Stimulated activated CD8-positive, alpha-beta memory T cell treated with anti-CD3 and anti-CD28 coated beads, Interleukin-2, amount 100 ng/mL, for 48 hours (primary cell): ENCODE data around the gene OPN4.

Experiments used
- DNase-seq, 2 donors: peaks; one replicate each; pipeline ENCODE4 v3.0.0-alpha.2; 2020; ENCODE audit warnings: low read depth in 2 of 2

OPN4 gene

GRCh38 chr10:86699541-86699940 is 45.2 kb downstream of the OPN4 start:
- no peak for DNase-seq

DNA sequence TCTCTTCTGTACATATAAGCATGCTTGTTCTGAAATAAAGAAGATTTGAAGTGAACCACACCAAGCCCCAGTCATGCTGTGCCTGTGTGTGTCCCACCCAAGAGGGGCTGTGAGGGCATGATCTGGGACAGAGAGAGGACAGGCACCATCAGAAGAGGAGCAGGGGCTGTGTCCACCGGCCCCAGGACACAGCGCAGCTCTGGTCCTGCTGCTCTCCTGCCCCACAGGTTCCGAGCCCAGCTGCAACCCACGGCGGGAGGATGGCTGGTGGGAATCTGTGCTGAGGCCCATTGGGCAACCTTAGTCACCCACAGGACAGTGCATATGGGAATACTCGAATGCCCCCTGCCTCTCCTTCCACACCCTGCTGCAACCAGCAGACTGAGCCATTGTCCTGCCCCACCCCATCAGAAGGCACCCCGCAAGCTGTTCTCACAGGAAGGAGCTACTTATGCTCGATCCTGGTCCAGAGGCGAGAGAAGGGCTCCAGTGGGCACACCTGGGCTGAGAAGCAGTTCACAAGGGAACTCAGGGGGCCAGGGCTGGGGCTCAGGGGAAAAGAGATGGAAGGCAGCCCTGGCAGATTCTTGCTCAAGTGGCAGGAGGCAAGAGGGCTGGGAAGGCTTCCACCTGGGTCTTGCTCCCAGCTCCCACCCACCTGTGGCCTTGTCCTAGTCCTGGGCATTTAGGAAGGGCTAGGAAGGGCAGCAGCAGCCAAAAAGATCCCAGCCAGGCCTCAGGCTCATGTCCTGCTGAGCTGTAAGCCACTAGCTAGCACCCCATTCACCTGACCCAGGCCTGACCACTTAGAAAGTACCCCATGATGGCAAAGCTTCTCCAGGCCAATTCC is 45.9 kb downstream of the OPN4 start:
- DNase-seq: no peak

DNA sequence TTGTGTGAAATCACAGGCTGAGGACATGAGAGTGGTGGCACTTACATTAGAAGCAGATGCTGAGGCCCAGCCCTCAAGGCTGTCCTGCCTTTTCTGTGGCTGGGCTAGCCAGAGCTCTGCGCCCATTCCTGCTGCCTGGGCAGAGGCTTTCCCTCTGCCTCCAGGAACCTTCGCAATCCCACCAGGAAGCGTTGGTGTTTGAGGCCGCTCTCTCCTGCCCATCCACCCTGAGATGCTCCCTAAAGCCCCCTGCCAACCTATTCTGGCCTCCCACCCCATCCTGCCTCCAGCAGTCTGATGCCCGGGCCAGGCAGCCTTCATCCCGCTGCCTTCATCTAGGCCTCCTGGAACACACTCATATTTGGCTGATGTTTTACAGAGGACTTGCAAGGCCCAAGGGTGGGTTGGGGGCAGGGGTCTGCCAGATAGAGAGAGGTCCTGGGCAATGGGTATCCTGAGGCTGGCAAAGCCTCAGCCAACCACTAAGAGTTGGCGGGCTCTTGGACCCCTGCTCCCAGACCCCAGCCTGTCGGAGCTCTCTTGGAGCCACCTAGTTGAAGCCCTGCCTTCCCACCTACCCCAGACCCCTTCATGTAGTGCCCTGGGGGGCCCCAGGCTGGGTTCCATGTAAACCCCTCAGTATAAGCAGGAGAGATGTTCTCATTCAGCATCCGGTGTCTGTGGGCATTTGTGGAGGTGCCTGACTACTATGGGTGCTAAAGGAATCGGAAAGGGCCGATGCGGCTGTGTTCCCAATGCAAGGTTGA is 46.7 kb downstream of the OPN4 start:
- no peak for DNase-seq

DNA sequence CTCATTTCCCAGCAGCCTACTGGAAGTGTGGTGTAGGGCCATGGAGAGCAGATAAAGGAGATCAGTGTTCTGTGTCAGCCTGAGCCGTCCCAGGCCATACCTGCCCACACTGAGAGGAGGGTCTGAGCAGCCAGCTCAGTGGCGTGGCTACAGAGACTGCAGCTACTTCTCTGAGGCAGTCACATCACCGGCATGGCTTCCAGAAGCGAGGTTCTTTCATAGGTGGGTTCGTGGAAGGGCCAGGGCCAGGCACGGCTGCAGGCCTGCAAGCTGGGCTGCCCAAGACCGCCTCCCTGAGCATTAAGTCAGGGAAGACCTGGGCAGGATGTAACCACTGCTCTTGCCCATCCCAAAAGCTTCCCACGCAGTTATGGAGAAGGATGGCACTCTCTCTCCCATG is 48.8 kb downstream of the OPN4 start:
- DNase-seq: no peak

- DNase-seq: no peak
Observed at GRCh38 chr10:86705139-86705538, 50.8 kb downstream of the OPN4 start.

DNA sequence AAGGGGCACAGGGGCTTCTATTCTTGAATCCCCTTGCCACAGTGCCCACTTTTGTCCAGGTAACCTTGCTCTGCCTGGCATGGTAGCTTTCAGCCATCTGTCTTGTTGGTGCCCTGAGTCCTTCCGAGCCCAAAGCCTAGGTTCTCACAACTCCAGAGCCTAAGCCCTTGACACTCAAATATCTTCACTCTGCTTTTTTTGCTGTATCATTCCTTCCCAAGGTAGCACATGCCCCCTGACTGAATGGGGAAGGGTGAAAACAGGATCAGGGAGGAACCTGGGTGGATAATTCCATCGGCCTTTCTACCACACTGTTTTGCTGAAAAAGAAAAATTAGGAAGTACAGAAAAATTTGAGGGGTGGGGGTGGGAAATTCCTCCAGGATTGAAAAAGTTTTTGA is 51.6 kb downstream of the OPN4 start:
- no peak for DNase-seq

DNA sequence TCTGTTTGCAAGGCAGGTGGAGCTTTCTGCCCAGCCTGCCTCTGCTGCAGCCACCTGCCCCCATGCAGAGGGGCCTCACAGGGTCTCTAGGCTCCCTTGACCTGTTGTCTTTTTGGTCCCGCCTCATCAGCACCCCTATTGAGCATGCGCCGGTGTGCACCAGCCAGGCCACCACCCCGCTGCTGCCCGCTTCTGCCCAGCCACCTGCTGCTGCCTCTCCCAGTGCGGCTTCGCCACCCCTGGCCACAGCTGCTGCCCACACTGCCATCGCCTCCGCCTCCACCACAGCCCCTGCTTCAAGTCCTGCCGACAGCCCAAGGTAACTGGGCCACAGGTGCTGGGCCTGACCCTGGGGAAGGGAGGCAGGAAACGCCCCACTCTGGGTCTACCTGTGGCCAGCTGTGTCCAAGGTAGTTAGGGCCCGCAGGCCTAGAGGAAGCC is 52.1 kb downstream of the OPN4 start:
- DNase-seq: no peak

DNA sequence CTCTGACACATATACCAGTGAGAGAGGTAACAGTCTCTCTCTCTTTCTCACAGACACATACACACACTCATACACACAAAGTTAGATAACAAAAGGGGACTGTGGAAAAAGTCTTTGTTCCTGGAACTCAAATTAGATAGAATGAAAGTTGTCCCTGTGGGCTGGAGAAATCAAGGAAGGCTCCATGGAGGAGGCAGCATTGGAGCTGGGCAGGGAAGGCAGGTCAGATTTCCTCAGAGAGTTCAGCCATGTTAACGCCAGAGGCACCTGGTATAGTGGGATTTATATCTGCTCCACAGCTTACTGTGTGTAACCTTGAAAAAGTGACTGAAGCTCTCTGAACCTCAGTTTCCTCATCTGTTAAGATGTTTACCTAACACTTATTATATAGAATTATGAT is 52.6 kb downstream of the OPN4 start:
- no peak for DNase-seq

DNA sequence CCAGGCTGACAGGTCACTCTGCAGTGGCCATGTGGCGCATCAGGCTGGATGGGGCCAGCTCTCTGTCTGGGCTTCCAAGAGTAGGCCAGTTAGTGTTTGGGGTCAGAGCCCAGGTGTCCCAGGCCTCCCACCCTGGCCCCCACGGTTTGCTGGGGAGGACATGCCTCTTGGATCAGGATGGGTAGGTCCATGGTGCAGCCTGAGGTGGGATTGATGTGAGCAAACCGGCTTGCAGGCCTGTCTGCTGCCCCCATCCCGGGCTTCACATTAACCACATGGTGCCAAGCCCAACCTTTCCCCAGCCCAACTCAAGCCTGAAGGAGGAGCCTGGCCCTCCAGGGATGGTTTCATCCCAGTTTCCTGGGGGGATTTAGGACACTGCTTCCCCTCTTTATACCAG is 53.2 kb downstream of the OPN4 start:
- DNase-seq: no peak

DNA sequence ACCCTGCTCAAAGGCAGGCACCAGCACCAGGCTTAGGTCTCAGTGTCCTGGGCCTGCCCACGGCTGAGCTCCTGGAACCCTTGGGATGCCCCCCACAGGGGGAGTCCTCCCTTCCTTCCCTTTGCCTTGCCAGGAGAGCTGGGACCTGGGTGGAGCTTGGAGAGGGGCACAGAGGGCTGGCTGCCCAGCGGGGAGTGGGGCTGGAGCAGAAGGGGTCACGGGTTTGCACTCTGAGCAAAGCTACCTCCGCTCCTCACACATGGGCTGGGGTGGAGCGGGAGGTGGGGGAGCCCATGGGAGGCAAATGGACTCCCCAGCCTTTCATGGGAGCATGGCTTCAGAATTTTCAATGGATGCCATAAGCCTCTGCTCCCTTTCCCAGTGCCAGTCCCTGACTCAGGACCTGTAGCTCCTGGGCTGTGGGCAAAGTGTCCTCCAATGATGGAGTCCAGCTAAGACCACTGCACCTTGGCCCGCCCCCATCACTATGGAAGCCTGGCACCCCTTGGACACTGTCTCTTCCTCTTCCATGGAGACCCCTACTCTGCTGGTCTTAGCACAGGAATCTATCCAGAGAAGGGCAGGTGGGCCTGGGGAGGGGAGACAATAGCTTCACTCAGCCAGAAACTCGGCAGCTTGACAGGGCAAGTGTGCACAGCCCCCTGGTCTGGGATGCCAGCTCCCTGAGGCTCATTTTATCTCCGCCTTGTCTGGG is 53.9 kb downstream of the OPN4 start:
- DNase-seq: no peak

DNA sequence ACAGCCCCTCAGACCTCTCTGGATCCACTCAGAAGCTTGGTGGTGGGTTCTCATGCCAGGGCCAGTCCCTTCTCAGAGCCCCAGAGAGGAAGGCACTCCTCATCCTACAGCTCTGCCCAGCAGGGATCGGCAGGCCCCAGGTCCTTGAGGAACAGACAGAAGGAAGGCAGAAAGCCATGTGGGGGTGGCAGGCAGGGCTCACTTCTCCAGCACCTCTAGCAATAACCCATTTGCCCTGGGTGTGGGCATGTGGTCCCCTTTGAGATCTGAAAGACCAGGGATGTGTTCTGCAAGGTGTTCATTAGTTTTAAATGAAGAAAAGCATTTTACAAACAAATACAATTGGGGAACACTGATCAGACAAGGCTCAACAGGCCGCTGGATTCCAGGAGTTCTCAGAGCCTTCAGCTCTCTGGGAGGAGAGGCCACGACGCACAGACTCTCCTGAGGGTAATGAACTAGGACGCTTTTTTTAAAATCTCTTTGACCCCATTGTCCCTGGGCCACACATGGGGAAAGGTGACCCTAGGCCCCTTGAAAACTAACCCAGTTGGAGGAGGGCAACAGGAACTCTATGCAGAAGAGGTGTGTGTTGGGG is 54.5 kb downstream of the OPN4 start:
- no peak for DNase-seq

- DNase-seq: no peak
Observed at GRCh38 chr10:86709396-86710185, 55.2 kb downstream of the OPN4 start.

- DNase-seq: peak; percentile 72 to 75
Observed at GRCh38 chr10:86710987-86711512, 56.7 kb downstream of the OPN4 start.

DNA sequence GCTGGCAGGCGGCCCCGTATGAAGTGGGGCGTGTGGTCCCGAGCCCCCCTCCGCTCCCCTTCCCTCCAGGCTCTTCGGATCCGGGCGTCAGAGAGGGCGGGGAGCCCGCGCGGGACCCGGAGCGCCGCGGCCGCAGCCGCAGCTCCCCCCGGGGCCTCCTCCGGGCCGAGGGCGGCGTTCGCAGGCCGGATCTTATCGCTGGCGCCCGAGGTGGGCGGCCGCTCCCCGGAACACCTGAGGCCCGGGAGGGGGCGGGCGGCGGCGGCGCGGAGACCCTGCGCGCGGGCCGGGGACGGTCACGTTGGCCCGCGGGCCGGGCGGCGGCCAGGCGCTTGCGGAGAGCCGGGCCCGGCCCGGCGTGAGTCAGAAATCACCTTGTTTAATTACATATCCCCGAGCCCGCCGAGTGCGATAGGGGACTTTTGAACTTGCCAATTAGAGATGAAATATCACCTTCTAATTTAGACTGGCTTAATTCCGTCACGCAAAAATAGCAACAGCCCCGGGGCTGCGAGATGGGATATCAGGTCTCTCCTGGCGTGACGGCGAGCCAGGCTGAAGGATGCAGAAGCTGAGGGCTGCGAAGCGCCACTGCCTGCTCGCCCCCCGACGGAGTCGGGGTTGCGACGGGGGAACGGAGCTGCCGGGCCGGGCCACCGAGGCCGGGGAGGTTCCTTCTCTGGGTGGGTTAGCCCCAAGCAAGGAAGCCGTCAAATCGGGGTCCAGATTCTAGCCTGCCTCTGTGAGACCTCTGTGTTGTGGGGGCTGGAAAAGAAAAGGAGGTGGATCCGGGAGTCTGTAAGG is 57.4 kb downstream of the OPN4 start:
- DNase-seq: peak; percentile 28 to 37

- DNase-seq: no peak
Observed at GRCh38 chr10:86712317-86712707, 58.0 kb downstream of the OPN4 start.

- DNase-seq: no peak
Observed at GRCh38 chr10:86715156-86715795, 60.9 kb downstream of the OPN4 start.

DNA sequence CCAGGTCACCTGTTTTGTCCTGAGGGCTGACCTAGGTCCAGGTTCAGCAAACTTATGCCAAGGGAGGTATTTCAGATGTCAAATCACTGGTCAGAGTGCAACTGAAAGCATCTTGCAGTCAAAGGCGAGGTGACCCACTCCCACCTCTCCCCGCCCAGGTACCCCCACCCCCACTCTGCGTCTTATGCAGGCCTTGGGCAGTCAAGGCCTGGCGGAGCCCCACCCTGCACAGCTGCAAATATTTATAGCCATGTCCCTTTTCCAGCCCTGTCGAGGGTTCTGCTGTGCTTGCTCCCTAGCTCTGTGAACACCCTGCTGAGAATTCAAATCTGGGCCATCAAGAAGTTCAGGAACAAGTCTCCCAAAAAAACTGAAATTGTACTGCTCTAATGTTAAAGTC is 61.5 kb downstream of the OPN4 start:
- no peak for DNase-seq
